DOHH2 (cell line): ENCODE data around the gene UTP18.

Experiments used
- H3F3A ChIP-seq: fragments of 200-600 bp; sonication (generic), shearing (Covaris generic); 2 replicates; pipeline ENCODE4 v1.6.0; 2016; ENCODE audit warnings: antibody characterized with exemption, mild to moderate bottlenecking; ENCODE audit not compliant: control insufficient read depth, insufficient read depth
- H3K27ac ChIP-seq: fragments of 200-600 bp; sonication (generic); 2 replicates; pipeline ENCODE4 v1.5.1; 2014; ENCODE audit warnings: low read depth, mild to moderate bottlenecking, low read length, moderate library complexity
- H3K27me3 ChIP-seq: fragments of 200-600 bp; sonication (generic); 2 replicates; pipeline ENCODE4 v1.6.1; 2014; ENCODE audit warnings: mild to moderate bottlenecking, low read length, mixed read lengths; ENCODE audit not compliant: control insufficient read depth
- H3K36me3 ChIP-seq: fragments of 200-600 bp; sonication (generic); 2 replicates; pipeline ENCODE4 v1.6.1; 2014; ENCODE audit warnings: mild to moderate bottlenecking, low read length, moderate library complexity, mixed read lengths; ENCODE audit not compliant: control insufficient read depth
- H3K4me1 ChIP-seq: fragments of 200-600 bp; sonication (generic); 2 replicates; pipeline ENCODE4 v1.6.1; 2014; ENCODE audit warnings: mild to moderate bottlenecking, low read length, mixed read lengths; ENCODE audit not compliant: control insufficient read depth
- H3K4me2 ChIP-seq: fragments of 200-600 bp; sonication (generic); 2 replicates; pipeline ENCODE4 v1.6.0; 2014; ENCODE audit warnings: mild to moderate bottlenecking, low read length, moderate library complexity
- H3K4me3 ChIP-seq: fragments of 200-600 bp; sonication (generic); 2 replicates; pipeline ENCODE4 v1.5.1; 2014; ENCODE audit warnings: mild to moderate bottlenecking, low read length, mixed read lengths
- H3K79me2 ChIP-seq: fragments of 200-600 bp; sonication (generic); 2 replicates; pipeline ENCODE4 v1.6.1; 2014; ENCODE audit warnings: mild to moderate bottlenecking, low read length, mixed read lengths; ENCODE audit not compliant: control insufficient read depth
- H3K9me2 ChIP-seq: fragments of 200-600 bp; sonication (generic); replicated peaks from 2 replicates; pipeline ENCODE4 v1.6.1; 2014; ENCODE audit warnings: mild to moderate bottlenecking, low read length, mixed read lengths; ENCODE audit not compliant: control insufficient read depth
- H3K9me3 ChIP-seq: fragments of 200-600 bp; sonication (generic); 2 replicates; pipeline ENCODE4 v1.6.1; 2014; ENCODE audit warnings: antibody characterized with exemption, low read length, mixed read lengths; ENCODE audit not compliant: control insufficient read depth, insufficient read depth
- H4K20me1 ChIP-seq: fragments of 200-600 bp; sonication (generic); 2 replicates; pipeline ENCODE4 v1.6.0; 2014; ENCODE audit warnings: low read depth, mild to moderate bottlenecking, antibody characterized with exemption, low read length, moderate library complexity; ENCODE audit not compliant: control insufficient read depth, insufficient read depth
- CTCF ChIP-seq: fragments of 200-600 bp; sonication (generic); IDR thresholded peaks from one replicate; pipeline ENCODE4 v1.5.1; 2014; ENCODE audit warnings: antibody characterized with exemption, mild to moderate bottlenecking, low read depth, low read length; ENCODE audit not compliant: poor library complexity, severe bottlenecking
- EZH2phosphoT487 ChIP-seq: fragments of 200-600 bp; sonication (generic); IDR thresholded peaks from 2 replicates; pipeline ENCODE4 v1.6.1; 2017; ENCODE audit warnings: borderline replicate concordance, mild to moderate bottlenecking, antibody characterized with exemption, low read length, moderate library complexity, mixed read lengths

UTP18 gene

GRCh38 chr17:51260237-51261023 lies at the start of gene UTP18:
UTP18 (plus strand) TSS chr17:51260546; CDS start chr17:51260585, 39 bp downstream.
- peaks cover 98% of the 10 kb centered on the region for H3K79me2 ChIP-seq
- H3K27ac ChIP-seq = peak within 1 kb of the TSS; percentile 88
- TF ChIP-seq CTCF (no peak), EZH2phosphoT487 (no peak)
- peaks cover 4% of the 10 kb centered on the region; the same call in 1 of the 2 replicates for H3F3A ChIP-seq
- H3K9me2 ChIP-seq = no peaks in the 10 kb centered on the region
- H3K4me3 ChIP-seq = peak within 1 kb of the TSS; percentile 89
- no peaks in the 10 kb centered on the region for H3K27me3 ChIP-seq
- peaks cover 37% of the 10 kb centered on the region for H4K20me1 ChIP-seq
- H3K9me3 ChIP-seq = no peaks in the 10 kb centered on the region
- H3K4me1 ChIP-seq = peaks cover 43% of the 10 kb centered on the region
- H3K4me2 ChIP-seq = peak within 1 kb of the TSS; percentile 77
- peaks cover 85% of the 10 kb centered on the region for H3K36me3 ChIP-seq

- Histone ChIP-seq H3K4me2 (no peak overlapping the region), H3K27me3 (no peaks in the 10 kb centered on the region), H3K4me1 (no peaks in the 10 kb centered on the region), H4K20me1 (no peaks in the 10 kb centered on the region), H3K36me3 (peaks cover 54% of the 10 kb centered on the region), H3K79me2 (no peaks in the 10 kb centered on the region), H3K27ac (no peak overlapping the region), H3K4me3 (no peak overlapping the region), H3F3A (no peaks in the 10 kb centered on the region), H3K9me3 (no peaks in the 10 kb centered on the region), H3K9me2 (no peaks in the 10 kb centered on the region)
- no peak for TF ChIP-seq CTCF
- TF ChIP-seq EZH2phosphoT487 = no peak
Observed at GRCh38 chr17:51214920-51215319, 45.4 kb upstream of the UTP18 start.

GRCh38 chr17:51217946-51218345 lies 42.4 kb upstream of the UTP18 start:
- Histone ChIP-seq H3K4me2 (no peak overlapping the region), H3F3A (no peaks in the 10 kb centered on the region), H3K79me2 (no peaks in the 10 kb centered on the region), H3K4me3 (no peak overlapping the region), H3K4me1 (no peaks in the 10 kb centered on the region), H3K27me3 (no peaks in the 10 kb centered on the region), H3K36me3 (peaks cover 65% of the 10 kb centered on the region), H3K9me2 (no peaks in the 10 kb centered on the region), H3K27ac (no peak overlapping the region), H3K9me3 (no peaks in the 10 kb centered on the region), H4K20me1 (no peaks in the 10 kb centered on the region)
- no peak for TF ChIP-seq CTCF
- no peak for TF ChIP-seq EZH2phosphoT487
